HG03159 (cell line): ENCODE results near the gene ARID1B.

Source experiments
- ATAC-seq: cut with Tn5 transposase; IDR thresholded peaks from one replicate; pipeline ENCODE4 v1.9.1; 2021; ENCODE audit warnings: mild to moderate bottlenecking, moderate library complexity; ENCODE audit not compliant: unreplicated experiment

ARID1B gene

DNA sequence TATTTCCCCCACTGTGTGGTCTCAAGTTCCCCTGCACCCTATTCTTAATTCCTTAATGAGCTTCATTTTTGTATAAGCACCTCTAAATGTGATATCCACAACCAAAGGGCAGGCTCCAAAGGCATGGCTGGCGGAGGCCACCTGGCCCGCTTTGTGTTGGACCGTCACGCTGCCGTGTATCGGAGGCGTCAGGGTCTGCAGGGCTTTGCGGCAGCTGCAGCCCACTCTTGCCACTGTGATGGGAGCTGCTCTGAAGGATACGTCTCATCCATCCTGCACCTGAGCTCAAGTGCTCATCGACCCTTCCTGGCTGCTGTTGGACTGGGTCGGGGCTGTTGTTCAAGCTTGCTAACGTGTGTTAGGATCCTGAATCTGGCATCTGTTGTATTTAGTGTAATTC lies 177.6 kb downstream of the ARID1B start:
- no peak for ATAC-seq

DNA sequence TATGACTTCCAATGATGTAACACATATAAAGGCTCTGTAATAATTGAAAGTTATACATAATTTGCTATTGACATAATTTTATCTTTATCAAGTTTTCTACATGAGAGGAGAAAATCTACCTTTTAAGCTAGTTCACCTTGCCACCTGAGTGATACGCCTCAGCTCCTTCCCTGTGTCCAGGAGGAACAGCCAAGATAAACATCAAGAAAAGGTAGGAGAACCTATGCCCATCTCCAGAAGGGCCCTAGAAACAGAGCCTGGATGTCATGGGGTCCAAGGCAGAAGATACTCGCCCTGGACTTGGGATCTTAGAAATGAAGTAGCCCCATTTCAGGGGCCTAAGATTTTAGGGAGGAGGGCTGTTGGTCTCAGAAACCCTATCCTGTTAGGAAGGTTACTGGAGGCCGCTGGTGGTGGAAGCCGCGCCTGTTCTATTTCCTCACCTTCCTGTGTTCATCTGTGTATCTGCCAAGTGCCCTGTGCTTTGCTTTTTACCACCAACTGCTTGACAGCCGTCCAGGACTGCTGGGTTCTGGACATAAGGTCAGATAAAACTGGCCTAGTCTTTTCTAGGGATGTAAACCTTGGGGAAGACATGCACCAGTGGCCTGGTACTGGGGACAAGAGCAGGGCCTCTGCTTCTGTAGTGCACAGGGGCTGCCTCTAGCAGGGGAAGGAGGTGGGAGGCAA lies 178.5 kb downstream of the ARID1B start:
- ATAC-seq: no peak

- ATAC-seq: no peak
These were observed 179.1 kb downstream of the ARID1B start for GRCh38 chr6:156956286-156956685.

DNA sequence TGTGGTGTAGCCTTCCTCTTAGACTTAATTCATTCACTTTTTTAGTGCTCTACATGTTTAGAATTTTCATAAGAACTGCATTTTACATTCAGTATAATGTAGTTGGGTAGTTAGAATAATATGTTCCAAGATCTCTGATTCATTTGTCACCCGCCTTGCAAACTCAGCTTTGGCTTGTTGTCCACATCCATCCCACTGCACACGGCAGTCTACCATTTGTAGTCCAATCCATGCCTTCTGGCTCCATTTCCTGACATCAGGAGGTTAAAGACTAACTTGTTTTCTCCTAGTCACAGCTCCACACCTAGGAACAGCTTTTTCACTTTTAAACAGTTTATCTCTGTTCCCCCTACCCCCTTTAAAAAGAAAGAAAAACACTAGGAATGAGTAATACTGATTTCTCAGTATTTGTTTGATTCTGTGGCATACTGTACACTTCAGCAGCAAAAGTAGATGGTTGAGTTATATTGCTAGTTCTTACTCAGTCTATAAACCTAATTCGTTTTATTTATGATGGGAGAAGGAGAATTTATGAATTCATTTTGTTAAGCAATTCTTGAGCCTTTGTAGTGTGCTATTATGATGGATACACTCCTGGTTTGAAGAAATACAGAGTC lies 180.9 kb downstream of the ARID1B start:
- ATAC-seq: peak; percentile 60

DNA sequence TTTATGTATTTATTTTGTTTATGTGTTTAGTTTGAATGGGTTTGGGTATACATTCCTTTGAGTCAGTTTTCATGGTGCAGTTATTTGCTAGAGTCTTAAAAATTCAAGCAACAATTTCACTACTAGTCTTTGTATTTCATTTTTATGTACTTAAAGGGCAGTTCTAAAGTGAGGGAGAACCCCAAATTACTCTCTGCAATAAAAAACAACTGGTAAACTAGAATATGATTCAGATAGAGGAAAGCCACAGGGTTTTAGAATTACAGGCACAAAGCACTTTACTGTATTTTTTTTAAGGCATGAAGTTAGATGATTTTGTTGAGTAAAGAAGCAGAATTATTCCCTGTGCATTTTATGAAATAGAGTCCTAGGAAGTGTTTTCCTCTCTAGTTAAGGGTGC lies 183.3 kb downstream of the ARID1B start:
- ATAC-seq: no peak

DNA sequence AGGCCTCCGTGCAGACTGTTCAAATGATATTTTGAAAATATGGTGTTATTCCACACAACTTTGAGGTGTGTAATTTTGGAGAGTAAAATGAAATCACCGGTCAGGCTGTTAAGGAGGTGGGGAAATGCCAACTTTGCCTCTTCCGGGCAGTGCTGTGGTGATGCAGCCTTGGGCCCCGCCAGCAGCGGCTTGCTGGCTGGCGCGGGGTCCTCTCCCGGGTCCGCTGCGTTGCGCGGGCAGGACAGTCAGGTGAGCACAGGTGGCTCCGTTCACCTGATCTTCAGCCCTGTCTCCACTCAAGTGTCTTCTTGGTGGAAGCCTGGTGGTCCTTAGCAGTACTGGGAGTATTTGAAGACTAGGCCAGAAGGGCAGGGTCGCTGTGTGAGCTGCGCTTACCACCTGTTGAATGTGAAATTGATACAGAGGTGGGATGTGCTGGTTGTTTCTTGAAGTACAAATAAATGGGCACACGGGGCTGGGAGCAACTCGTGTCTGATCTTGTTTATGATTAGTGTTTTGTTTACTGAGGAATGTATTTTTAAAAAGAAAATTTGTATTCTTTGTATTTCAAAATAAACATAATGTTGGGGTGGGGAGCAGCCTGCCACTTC lies 184.2 kb downstream of the ARID1B start:
- no peak for ATAC-seq

DNA sequence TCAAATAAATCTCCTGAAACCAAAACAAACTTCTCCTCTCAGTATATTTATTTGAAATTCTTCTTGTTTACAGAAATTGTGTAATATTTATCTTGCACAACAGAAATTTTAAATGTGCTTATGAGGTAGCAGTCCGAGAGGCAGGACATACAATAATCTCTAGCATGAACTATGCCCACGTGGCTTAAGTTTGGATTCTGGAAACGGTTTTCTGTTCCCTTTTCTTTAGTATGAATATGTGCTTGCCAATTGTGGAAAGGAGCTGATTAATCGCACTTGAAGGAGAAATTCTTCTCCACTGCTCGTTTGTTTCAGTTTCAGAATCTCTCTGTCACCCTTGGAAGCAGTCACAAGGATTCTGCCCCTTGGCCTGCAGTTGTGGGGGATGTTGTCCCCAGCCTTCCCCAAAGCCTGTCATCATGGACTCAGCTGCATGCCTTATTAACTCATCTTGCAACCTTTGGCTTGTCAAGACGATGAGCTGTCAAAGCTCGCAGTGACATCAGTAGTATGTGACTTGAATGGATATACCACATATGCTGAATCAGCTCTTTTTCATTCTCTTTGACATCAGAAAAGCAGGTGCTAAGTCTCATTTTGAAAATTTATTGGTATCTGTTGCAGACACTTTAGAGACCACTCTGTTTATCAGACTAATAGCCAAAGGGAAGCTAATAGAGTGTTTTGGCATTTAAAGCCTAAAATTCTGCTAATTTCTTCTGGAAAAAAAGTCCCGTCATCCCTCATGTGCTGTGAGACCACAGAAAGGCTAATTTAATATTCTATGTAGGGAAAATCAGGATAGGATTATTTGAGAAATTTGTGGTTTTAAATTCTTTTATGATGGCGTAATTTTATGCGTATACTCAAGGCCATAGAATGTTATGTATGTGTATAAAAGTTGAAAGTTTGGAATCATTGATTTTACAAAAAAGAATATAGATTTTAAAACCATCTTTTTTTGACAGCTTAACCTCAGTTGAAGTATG lies 186.8 kb downstream of the ARID1B start:
- ATAC-seq: peak; percentile 49

- ATAC-seq: no peak
These were observed 190.7 kb downstream of the ARID1B start for GRCh38 chr6:156967852-156968251.

DNA sequence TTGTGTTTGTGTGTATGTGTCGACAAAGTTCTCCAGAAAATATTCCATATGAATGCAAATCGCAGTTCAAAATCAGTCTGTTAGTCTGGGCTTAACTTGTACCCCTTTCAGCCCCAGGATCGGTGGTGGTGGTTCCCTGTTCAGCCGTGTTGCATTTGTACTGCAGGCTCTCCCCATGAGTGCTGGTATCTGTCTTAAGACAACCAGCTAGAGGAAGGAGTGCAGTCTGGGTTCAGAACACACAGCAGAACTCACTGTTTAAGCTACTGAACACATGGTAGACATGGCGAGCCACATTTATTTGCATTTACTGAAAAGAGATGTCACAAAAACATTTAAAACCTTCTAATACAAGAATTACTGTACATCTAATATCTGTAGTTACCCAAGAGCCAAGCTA lies 192.1 kb downstream of the ARID1B start:
- ATAC-seq: no peak

- ATAC-seq: no peak
These were observed 193.5 kb downstream of the ARID1B start for GRCh38 chr6:156970595-156971112.

GRCh38 chr6:156971153-156971885 lies 194.1 kb downstream of the ARID1B start:
- ATAC-seq: no peak

- no peak for ATAC-seq
These were observed 195.0 kb downstream of the ARID1B start for GRCh38 chr6:156972145-156972544.

- ATAC-seq: no peak
These were observed 197.7 kb downstream of the ARID1B start for GRCh38 chr6:156974830-156975261.

DNA sequence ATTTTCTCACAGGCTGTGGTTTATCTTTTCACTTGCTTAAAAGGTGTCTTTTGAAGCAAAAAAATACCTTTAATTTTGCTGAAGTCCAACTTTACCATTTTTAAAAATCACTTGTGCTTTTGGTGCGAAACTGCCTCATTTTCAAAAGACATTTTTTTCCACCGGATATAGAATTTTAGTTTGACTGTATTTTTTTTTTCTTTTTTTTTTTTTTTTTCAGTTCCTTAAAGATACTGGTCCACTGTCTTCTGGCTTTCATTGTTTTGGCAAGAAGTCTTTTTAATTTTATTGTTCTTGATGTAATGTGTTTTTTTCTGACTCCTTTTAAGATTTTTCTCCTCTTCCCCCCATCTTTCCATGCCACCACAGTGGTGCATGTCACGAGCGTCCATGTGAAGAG lies 198.2 kb downstream of the ARID1B start:
- ATAC-seq: no peak

DNA sequence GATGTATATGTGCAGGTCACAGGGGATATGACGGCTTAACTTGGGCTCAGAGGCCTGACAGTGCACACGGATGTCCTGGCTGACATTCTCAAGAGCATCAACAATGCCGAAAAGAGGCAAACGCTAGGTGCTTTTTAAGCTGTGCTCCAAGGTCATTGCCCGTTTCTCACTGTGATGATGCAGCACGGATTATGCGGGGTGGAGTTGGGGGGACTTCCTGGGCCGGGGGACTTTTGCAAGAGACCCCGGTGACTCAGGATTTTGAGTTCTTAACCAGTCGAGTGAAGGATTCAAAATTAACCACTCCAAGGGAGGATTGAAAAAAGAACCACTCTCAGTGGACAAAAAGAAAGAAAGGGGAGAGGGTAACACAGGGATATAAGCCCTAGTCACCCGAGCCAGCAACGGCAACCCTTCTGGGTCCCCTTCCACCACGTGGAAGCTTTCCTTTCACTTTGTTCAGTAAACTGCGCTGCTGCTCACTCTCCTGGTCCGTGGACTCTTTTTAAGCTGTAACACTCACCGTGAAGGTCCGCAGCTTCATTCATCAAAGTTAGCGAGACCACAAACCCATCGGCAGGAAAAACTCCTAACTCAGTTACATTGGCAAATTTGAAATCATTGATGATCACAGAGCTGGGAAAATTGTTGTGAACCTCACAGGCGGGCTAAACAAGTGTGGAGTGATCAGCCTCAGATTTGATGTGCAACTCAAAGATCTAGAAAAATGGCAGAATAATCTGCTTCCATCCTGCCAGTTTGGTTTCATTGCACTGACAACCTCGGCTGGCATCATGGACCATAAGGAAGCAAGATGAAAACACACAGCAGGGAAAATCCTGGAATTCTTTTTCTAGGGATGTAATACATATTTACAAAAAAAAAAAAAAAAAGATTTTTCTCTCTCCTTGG lies 199.3 kb downstream of the ARID1B start:
- no peak for ATAC-seq

- ATAC-seq: no peak
These were observed 200.5 kb downstream of the ARID1B start for GRCh38 chr6:156977527-156978291.

GRCh38 chr6:156978948-156979347 lies 201.8 kb downstream of the ARID1B start:
- ATAC-seq: peak; percentile 52

GRCh38 chr6:156980515-156980914 lies 203.3 kb downstream of the ARID1B start:
- ATAC-seq: no peak
